22Rv1 (cell line): ENCODE measurements around the gene SYTL2.

ENCODE experiments used
- H3K27ac ChIP-seq: fragments of 450-650 bp; 2 replicates; pipeline ENCODE4 v1.5.1; 2017
- ZFX ChIP-seq: fragments of 450-650 bp; IDR thresholded peaks from 2 replicates; pipeline ENCODE4 v1.6.1; 2017; ENCODE audit warnings: antibody characterized with exemption, borderline replicate concordance
- TF ChIP-seq, protein P1 (sequence below): fragments of 450-650 bp; IDR thresholded peaks from 2 replicates; pipeline ENCODE4 v1.5.1; 2017; ENCODE audit warnings: mild to moderate bottlenecking

The SYTL2 gene

GRCh38 chr11:85718991-85719807, 91.7 kb downstream of the SYTL2 start:
- TF ChIP-seq, protein P1, sequence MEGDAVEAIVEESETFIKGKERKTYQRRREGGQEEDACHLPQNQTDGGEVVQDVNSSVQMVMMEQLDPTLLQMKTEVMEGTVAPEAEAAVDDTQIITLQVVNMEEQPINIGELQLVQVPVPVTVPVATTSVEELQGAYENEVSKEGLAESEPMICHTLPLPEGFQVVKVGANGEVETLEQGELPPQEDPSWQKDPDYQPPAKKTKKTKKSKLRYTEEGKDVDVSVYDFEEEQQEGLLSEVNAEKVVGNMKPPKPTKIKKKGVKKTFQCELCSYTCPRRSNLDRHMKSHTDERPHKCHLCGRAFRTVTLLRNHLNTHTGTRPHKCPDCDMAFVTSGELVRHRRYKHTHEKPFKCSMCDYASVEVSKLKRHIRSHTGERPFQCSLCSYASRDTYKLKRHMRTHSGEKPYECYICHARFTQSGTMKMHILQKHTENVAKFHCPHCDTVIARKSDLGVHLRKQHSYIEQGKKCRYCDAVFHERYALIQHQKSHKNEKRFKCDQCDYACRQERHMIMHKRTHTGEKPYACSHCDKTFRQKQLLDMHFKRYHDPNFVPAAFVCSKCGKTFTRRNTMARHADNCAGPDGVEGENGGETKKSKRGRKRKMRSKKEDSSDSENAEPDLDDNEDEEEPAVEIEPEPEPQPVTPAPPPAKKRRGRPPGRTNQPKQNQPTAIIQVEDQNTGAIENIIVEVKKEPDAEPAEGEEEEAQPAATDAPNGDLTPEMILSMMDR: no peak
- no peak for TF ChIP-seq ZFX
- H3K27ac ChIP-seq: no peak overlapping the region

- H3K27ac ChIP-seq: no peak overlapping the region
- TF ChIP-seq, protein P1: no peak
- no peak for TF ChIP-seq ZFX
Observed at GRCh38 chr11:85718126-85718943, 92.6 kb downstream of the SYTL2 start.

DNA sequence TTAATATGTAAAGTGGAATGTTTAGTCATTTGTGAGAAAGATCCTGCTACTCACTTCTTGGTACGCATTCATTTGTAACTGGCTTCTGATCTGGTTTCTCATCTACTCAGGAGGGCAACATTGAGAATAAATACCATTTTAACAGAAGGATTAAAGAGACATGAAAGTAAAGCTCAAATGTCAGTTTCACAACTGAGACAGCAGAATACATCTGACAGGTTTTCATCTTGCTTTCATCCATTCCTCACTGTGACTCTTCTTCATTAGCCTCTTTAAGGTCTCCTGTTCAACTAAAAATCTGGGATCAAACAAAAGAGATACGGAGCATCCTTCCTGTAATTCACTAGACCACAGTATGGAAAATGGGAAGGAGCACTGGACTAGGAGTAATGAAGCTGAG, 93.5 kb downstream of the SYTL2 start:
- H3K27ac ChIP-seq: no peak overlapping the region
- TF ChIP-seq ZFX: no peak
- TF ChIP-seq, protein P1: no peak

GRCh38 chr11:85712953-85713352, 98.0 kb downstream of the SYTL2 start:
- TF ChIP-seq, protein P1: no peak
- no peak for TF ChIP-seq ZFX
- H3K27ac ChIP-seq: no peak overlapping the region

DNA sequence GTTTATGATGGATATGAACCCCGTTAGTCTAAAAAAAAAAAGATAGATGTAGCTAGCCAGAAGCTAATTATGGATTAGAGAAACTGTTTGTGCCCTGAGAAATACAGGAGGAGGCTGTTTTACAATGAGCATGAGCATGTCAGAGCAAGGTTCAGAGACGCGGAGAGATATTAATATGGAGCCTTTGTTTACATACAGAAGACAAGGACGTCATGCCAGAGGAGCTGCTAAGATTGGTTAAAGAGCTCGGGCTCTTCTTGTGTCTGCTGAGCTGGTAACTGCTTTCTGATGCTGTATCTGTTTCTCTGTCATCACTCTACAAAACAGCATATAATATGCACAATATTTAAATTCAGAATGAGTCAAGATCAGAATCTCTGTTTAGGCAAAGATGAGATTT, 100.0 kb downstream of the SYTL2 start:
- TF ChIP-seq, protein P1: no peak
- no peak for TF ChIP-seq ZFX
- no peak overlapping the region for H3K27ac ChIP-seq

DNA sequence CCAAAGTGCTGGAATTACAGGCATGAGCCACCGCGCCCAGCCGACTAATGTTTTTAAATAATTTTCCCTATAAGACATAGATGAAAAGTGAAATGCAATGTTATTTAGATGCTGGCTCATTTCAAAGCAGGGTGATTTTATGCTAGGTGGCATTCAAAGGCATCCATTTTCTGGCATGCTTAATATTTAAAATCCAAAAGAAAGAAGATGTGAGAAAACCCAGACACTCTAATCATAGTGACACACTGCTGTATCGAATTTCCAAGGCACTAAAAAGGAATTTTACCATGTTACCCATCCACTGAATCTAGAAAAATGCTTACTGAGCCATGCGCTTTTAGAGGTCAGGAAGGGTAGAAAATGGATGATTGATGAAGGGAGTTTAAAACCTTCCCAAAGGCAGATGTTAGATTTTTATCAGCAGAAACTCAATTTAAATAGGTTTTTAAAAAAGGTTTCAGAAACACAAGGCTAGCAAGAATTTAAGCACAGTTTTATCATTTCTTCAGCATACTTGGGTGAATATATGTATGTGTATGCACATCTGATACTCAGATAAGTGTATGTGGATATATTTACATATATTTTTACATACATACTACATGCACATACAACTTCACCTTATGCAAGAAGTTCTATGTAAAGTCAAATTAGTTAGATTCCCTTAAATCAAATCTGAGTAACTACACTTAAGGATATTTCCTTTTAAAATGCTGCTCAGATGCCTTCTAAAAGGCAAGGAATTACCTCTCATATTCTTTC, 100.8 kb downstream of the SYTL2 start:
- H3K27ac ChIP-seq: no peak overlapping the region
- TF ChIP-seq ZFX: no peak
- TF ChIP-seq, protein P1: no peak
